IMR-90 (cell line): ENCODE results near the gene STX4. TPM values are rescaled to one million over a fixed set of nuclear protein-coding genes. Genes with fewer than 3 reads are reported as not detected.

Experiments used
- ATAC-seq: fragments of 200-7000 bp; cut with Tn5 transposase; 2 replicates; pipeline ENCODE4 v1.9.1; 2020; ENCODE audit warnings: low read depth, mild to moderate bottlenecking, moderate library complexity
- BruUV-seq: library from RNA; stranded (reverse); fragments of 400-500 nt; replicated peaks from 2 replicates; lab custom pipeline; 2021; lab: Mats Ljungman, UMichigan
- CTCF ChIA-PET: fragments of 300-600 bp; formaldehyde crosslinking; extraction: SDS; loops from one replicate; lab custom pipeline; 2021; ENCODE audit warnings: antibody characterized with exemption; lab: Yijun Ruan, JAX
- POLR2A ChIA-PET: fragments of 300-600 bp; sonication (Branson Sonifier 250); formaldehyde crosslinking; loops from one replicate; lab custom pipeline; 2022; ENCODE audit warnings: antibody characterized with exemption; ENCODE audit not compliant: unreplicated experiment; lab: Charles Lee
- DNase-seq: peaks from one replicate; pipeline ENCODE4 v3.0.0; 2013
- H2AFZ ChIP-seq: replicated peaks from 2 replicates; pipeline ENCODE3; 2013; ENCODE audit warnings: low read length, mild to moderate bottlenecking; ENCODE audit not compliant: poor library complexity
- H2AK5ac ChIP-seq: 2 replicates; pipeline ENCODE4 v1.6.1; 2013; ENCODE audit warnings: low read depth, low read length, inconsistent platforms
- H2AK9ac ChIP-seq: replicated peaks from 2 replicates; pipeline ENCODE3; 2013; ENCODE audit warnings: mild to moderate bottlenecking, low read depth, low read length, moderate library complexity; ENCODE audit not compliant: poor library complexity
- H2BK120ac ChIP-seq: 2 replicates; pipeline ENCODE4 v1.6.1; 2013; ENCODE audit warnings: low read depth, low read length, inconsistent platforms
- H2BK15ac ChIP-seq: 3 replicates; pipeline ENCODE4 v1.6.1; 2013; ENCODE audit warnings: low read depth, low read length, inconsistent platforms
- H2BK20ac ChIP-seq: 2 replicates; pipeline ENCODE4 v1.6.1; 2013; ENCODE audit warnings: low read depth, mild to moderate bottlenecking, inconsistent platforms, low read length, moderate library complexity
- H2BK5ac ChIP-seq: 2 replicates; pipeline ENCODE4 v1.6.1; 2013; ENCODE audit warnings: mild to moderate bottlenecking, low read depth, low read length, inconsistent platforms; ENCODE audit not compliant: poor library complexity, severe bottlenecking
- H3K14ac ChIP-seq: replicated peaks from 2 replicates; pipeline ENCODE4 v1.6.1; 2013; ENCODE audit warnings: low read depth, low read length, inconsistent platforms
- H3K18ac ChIP-seq: 2 replicates; pipeline ENCODE4 v1.6.1; 2013; ENCODE audit warnings: low read depth, low read length, control low read depth
- H3K23ac ChIP-seq: 2 replicates; pipeline ENCODE4 v1.6.1; 2013; ENCODE audit warnings: low read depth, low read length, inconsistent platforms
- H3K27ac ChIP-seq: 2 replicates; pipeline ENCODE4 v1.5.1; 2013; ENCODE audit warnings: mild to moderate bottlenecking, control low read depth, low read length; ENCODE audit not compliant: insufficient read depth
- H3K27me3 ChIP-seq: 2 replicates; pipeline ENCODE4 v1.6.1; 2013; ENCODE audit warnings: low read length; ENCODE audit not compliant: control insufficient read depth, insufficient read depth
- H3K36me3 ChIP-seq: 2 replicates; pipeline ENCODE4 v1.6.1; 2013; ENCODE audit warnings: low read length, mixed read lengths; ENCODE audit not compliant: control insufficient read depth, insufficient read depth
- H3K4ac ChIP-seq: 2 replicates; pipeline ENCODE4 v1.6.1; 2013; ENCODE audit warnings: low read depth, low read length, inconsistent platforms
- H3K4me1 ChIP-seq: 2 replicates; pipeline ENCODE4 v1.6.1; 2013; ENCODE audit warnings: low read length, mixed read lengths; ENCODE audit not compliant: control insufficient read depth, insufficient read depth
- H3K4me2 ChIP-seq: 2 replicates; pipeline ENCODE4 v1.6.1; 2013; ENCODE audit warnings: low read depth, mild to moderate bottlenecking, control low read depth, low read length, moderate library complexity
- H3K4me3 ChIP-seq: 2 replicates; pipeline ENCODE4 v1.5.1; 2013; ENCODE audit warnings: low read depth, mild to moderate bottlenecking, control low read depth, low read length, moderate library complexity; ENCODE audit not compliant: insufficient read depth
- H3K56ac ChIP-seq: 2 replicates; pipeline ENCODE4 v1.6.1; 2013; ENCODE audit warnings: low read length, inconsistent platforms; ENCODE audit not compliant: insufficient read depth; ENCODE audit errors: extremely low read depth
- H3K79me1 ChIP-seq, 2 experiments: 2 replicates each; pipeline ENCODE4 v1.6.1; 2013; ENCODE audit warnings: low read length in 2 of 2, inconsistent platforms in 1 of 2, low read depth in 1 of 2
- H3K9ac ChIP-seq: 2 replicates; pipeline ENCODE4 v1.6.1; 2013; ENCODE audit warnings: low read depth, low read length, control low read depth
- H3K9me1 ChIP-seq: 2 replicates; pipeline ENCODE4 v1.6.1; 2013; ENCODE audit warnings: low read length, inconsistent platforms; ENCODE audit not compliant: insufficient read depth
- H3K9me3 ChIP-seq: 2 replicates; pipeline ENCODE4 v1.6.1; 2013; ENCODE audit warnings: low read length; ENCODE audit not compliant: control insufficient read depth, insufficient read depth
- H4K20me1 ChIP-seq: 2 replicates; pipeline ENCODE4 v1.6.1; 2013; ENCODE audit warnings: low read length, inconsistent platforms; ENCODE audit not compliant: insufficient read depth
- H4K5ac ChIP-seq: 2 replicates; pipeline ENCODE4 v1.6.1; 2013; ENCODE audit warnings: mild to moderate bottlenecking, low read depth, low read length, control low read depth
- H4K8ac ChIP-seq, 2 experiments: 2 replicates each; pipeline ENCODE4 v1.6.1; 2013; ENCODE audit warnings: low read depth in 2 of 2, low read length in 2 of 2, control low read depth in 1 of 2, inconsistent platforms in 1 of 2
- H4K91ac ChIP-seq: 2 replicates; pipeline ENCODE4 v1.6.1; 2013; ENCODE audit warnings: low read depth, low read length, inconsistent platforms; ENCODE audit not compliant: insufficient read depth
- CHD1 ChIP-seq: IDR thresholded peaks from 2 replicates; pipeline ENCODE4 v1.6.1; 2012; ENCODE audit warnings: low read depth, low read length, improper control_type of control experiment
- MAFK ChIP-seq: IDR thresholded peaks from 2 replicates; pipeline ENCODE4 v1.6.1; 2012; ENCODE audit warnings: low read depth, low read length, improper control_type of control experiment
- MXI1 ChIP-seq: IDR thresholded peaks from 2 replicates; pipeline ENCODE4 v1.6.1; 2012; ENCODE audit warnings: low read depth, mild to moderate bottlenecking, low read length, moderate library complexity, borderline replicate concordance
- POLR2A ChIP-seq: IDR thresholded peaks from 2 replicates; pipeline ENCODE4 v1.6.1; 2012; ENCODE audit warnings: mild to moderate bottlenecking, low read depth, low read length
- RAD21 ChIP-seq: IDR thresholded peaks from 2 replicates; pipeline ENCODE4 v1.6.1; 2012; ENCODE audit warnings: low read length, improper control_type of control experiment
- RFX5 ChIP-seq: IDR thresholded peaks from 2 replicates; pipeline ENCODE4 v1.8.0; 2012; ENCODE audit warnings: low read depth, mild to moderate bottlenecking, low read length, moderate library complexity
- WGBS, 2 experiments: methylation state at CpG; one replicate each; pipeline versions ENCODE4 v1.1.5 to v1.1.7; 2013; ENCODE audit warnings: missing lambda C conversion rate in 2 of 2; ENCODE audit not compliant: insufficient read length in 1 of 2; ENCODE audit errors: extremely low coverage in 2 of 2; 5-methylcytosine and 5-hydroxymethylcytosine counted together
- dilution Hi-C: fragments of 300-500 bp; cut with HindIII; formaldehyde crosslinking; loops from one replicate; pipeline ENCODE4 v1.14.3; 2018; ENCODE audit warnings: low sequenced_read_pairs; ENCODE audit not compliant: unreplicated experiment
- in situ Hi-C: fragments of 300-500 bp; cut with MboI; formaldehyde crosslinking; loops from 3 replicates; pipeline ENCODE4 v1.14.3; 2019; ENCODE audit warnings: low sequenced_read_pairs, inconsistent platforms, mixed read lengths
- intact Hi-C: fragments of 100-400 bp; cut with micrococcal nuclease; formaldehyde crosslinking; loops from 2 replicates; pipeline ENCODE4 v1.10.0; 2022
- polyA plus RNA-seq, 3 experiments: library from polyadenylated mRNA; depleted of rRNA; stranded (reverse); fragments of >200 nt; gene quantifications; 2 replicates each; pipeline ENCODE4 v1.2.3, GENCODE V29; 2012; ENCODE audit warnings: low replicate concordance in 1 of 3
- total RNA-seq: library from RNA; depleted of rRNA; stranded (reverse); fragments of >200 nt; gene quantifications from 2 replicates; pipeline ENCODE4 v1.2.3, GENCODE V29; 2012
- TF ChIP-seq, protein P1 (sequence below): conservative IDR thresholded peaks from 2 replicates; pipeline ENCODE4 v1.5.1; 2012; ENCODE audit warnings: mild to moderate bottlenecking, low read depth, low read length, improper control_type of control experiment

The STX4 gene
- total and polyA plus RNA-seq, 2 of the 4 experiments (the other 2 are of a cell fraction): 23.5 to 67.9 TPM

DNA sequence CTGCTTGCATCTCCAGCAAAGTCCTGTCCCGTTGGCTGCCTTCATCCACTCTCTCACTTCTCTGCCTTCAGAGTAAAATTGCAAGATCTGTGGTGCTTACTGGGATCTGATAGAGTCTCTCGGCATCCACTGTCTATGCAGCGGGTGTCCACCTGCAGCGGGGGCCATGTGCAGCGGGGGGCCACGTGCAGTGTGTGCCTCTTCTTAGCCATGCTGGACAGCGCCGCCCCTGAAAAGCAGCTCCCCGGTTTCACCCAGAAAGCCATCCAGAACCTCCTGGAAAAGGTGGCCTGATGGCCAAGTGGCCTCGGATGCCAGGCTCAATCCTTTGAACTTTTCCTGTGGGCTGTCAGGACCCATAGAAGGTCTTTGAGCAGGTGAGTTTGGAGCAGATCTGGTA is 9.5 kb downstream of the STX4 start:
- H3K9me1 ChIP-seq: no peaks in the 10 kb centered on the region; the same call in 1 of the 2 replicates
- H3K27me3 ChIP-seq: no peaks in the 10 kb centered on the region
- no peak overlapping the region for H2BK15ac ChIP-seq
- H3K4me3 ChIP-seq: no peak overlapping the region
- H2BK20ac ChIP-seq: no peak overlapping the region
- no peak overlapping the region for H3K4ac ChIP-seq
- DNase-seq (no peak), ATAC-seq (no peak)
- H4K91ac ChIP-seq: no peak overlapping the region
- H3K9ac ChIP-seq: no peak overlapping the region
- no peak overlapping the region for H3K4me2 ChIP-seq
- H4K20me1 ChIP-seq: peaks cover 4% of the 10 kb centered on the region
- H2AFZ ChIP-seq: no peak overlapping the region
- dilution Hi-C loops: no loop called here
- no peak overlapping the region for H2BK5ac ChIP-seq
- WGBS, 2 experiments: no CpG with 5 or more reads among the region's 10 CpGs
- H2AK5ac ChIP-seq: no peak overlapping the region
- no peak for TF ChIP-seq POLR2A
- TF ChIP-seq, protein P1, sequence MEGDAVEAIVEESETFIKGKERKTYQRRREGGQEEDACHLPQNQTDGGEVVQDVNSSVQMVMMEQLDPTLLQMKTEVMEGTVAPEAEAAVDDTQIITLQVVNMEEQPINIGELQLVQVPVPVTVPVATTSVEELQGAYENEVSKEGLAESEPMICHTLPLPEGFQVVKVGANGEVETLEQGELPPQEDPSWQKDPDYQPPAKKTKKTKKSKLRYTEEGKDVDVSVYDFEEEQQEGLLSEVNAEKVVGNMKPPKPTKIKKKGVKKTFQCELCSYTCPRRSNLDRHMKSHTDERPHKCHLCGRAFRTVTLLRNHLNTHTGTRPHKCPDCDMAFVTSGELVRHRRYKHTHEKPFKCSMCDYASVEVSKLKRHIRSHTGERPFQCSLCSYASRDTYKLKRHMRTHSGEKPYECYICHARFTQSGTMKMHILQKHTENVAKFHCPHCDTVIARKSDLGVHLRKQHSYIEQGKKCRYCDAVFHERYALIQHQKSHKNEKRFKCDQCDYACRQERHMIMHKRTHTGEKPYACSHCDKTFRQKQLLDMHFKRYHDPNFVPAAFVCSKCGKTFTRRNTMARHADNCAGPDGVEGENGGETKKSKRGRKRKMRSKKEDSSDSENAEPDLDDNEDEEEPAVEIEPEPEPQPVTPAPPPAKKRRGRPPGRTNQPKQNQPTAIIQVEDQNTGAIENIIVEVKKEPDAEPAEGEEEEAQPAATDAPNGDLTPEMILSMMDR: no peak
- no peak for TF ChIP-seq MXI1
- no peak for TF ChIP-seq MAFK
- TF ChIP-seq CHD1: no peak
- no peak for TF ChIP-seq RAD21
- TF ChIP-seq RFX5: no peak
- POLR2A ChIA-PET: no interaction called here
- no peak overlapping the region for H3K27ac ChIP-seq
- H3K23ac ChIP-seq: no peak overlapping the region
- intact Hi-C loops: no loop called here
- BruUV-seq: no TSS peak
- H3K36me3 ChIP-seq: peaks cover 34% of the 10 kb centered on the region
- no peak overlapping the region for H3K56ac ChIP-seq
- H3K4me1 ChIP-seq: 0 out of 2 replicates have a peak, but pooled peaks cover 2% of the 10 kb centered on the region
- H4K5ac ChIP-seq: no peak overlapping the region
- H2AK9ac ChIP-seq: no peak overlapping the region
- no peak overlapping the region for H2BK120ac ChIP-seq
- CTCF ChIA-PET: no interaction called here
- no peak overlapping the region for H3K18ac ChIP-seq
- H3K14ac ChIP-seq: no peak overlapping the region
- no peaks in the 10 kb centered on the region for H3K9me3 ChIP-seq
- H3K79me1 ChIP-seq: no peaks in the 10 kb centered on the region; a peak in 2 of 4 replicates
- H4K8ac ChIP-seq: no peak overlapping the region
- in situ Hi-C loops: no loop called here
